HG03457 (cell line): ENCODE data around the gene NPDC1.
"Not testable (repeated sequence)": the region's sequence is repeated elsewhere in the genome, so short reads cannot be mapped to it uniquely, and the experiment has no call there.

Experiments used
- ATAC-seq: cut with Tn5 transposase; IDR thresholded peaks from one replicate; pipeline ENCODE4 v1.9.1; 2021; ENCODE audit warnings: moderate number of reproducible peaks; ENCODE audit not compliant: unreplicated experiment

NPDC1 gene

DNA sequence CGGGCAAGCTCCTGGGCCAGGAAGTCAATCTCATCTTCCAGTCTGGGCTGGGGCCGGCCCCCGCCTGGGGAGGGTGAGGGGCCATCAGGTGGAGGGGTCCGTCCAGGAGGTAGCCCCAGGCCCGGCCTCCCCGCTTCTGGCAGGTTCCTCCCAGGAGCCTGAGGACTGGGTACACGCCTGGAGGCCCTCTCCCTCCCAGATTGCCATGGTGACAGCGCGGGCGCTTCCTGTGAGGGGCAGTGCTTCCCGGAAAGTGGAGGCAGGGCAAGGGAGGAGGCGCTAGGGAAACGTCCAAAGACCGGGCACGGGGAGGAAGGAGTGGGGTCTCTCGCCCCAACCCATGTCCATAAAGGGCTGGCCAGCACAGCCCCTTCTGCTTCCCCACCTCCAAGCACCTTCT is 4.9 kb downstream of the NPDC1 start:
- ATAC-seq, result no peak

DNA sequence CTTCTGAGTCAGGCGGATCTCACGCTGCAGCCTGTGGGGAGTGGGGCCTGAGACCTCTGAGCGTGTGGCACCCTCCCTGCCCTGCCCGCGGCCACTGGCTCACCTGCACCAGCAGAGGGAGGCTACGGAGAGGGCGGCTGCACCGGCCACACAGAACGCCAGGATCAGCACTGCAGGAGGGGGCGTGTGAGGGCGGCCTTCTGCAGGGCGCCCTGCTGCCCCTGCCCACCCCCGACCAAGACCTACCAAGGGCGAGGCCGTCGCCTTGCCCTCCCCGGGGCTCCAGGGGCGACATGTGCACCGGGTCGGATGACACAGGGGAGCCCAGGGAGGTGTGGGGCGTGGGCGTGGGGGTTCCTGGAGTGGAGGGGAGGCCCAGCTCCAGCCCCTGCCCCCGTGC is 5.4 kb downstream of the NPDC1 start:
- ATAC-seq, result no peak

DNA sequence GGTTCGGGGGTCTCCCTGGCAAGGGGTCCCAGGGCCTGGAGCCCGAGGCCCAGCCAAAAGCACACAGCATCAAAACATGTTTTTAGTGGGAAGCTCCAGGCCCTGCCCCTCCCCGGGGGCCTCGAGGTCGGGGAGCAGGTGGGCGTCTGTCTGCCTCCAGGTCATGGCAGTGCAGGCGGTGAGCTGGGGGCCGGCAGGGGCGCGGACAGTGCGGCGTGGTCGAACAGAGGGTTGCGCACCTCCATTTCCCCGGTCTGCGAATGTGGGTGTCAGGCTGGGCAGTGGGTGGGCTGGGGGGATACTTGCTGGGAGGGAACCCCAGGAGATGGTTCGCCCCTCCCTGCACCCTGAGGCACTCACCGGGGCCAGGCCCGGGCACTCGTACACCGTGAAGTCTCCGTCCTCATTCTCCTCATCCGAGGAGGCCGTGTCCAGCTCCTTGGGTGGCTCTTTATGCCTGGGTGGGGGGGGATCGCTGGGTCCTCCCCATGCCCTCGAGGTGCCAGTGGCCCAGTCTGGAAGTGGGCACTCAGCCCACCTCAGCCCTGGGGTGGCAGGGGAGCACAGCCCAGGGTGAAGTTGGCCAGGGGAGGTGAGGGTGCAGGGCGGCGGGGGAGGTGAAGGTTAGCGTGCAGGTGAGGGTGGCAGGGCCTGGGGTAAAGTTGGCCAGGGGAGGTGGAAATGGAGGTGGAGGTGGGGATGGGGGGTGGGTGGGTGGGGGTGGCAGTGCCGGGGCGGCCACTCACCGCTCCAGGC is 6.2 kb downstream of the NPDC1 start:
- no peak for ATAC-seq

DNA sequence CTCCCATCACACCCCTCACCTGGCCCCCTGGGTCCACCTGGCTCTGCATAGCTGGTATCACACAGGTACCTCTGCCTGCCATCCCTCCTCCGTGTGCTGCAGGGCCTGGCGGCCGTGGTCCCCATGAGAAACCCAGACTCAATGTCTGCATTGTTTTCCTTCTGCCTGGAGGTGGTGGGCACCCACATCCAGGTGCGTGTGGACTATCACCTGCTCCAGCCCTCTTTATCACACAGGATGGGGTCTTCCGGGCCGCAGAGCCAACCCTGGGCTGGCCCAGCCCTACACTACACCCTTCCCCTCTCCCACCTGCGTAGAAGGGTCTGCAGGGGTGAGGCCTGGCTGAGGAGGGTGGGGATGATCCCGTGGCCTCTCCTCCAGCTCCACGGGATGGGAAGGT is 7.1 kb downstream of the NPDC1 start:
- no peak for ATAC-seq

DNA sequence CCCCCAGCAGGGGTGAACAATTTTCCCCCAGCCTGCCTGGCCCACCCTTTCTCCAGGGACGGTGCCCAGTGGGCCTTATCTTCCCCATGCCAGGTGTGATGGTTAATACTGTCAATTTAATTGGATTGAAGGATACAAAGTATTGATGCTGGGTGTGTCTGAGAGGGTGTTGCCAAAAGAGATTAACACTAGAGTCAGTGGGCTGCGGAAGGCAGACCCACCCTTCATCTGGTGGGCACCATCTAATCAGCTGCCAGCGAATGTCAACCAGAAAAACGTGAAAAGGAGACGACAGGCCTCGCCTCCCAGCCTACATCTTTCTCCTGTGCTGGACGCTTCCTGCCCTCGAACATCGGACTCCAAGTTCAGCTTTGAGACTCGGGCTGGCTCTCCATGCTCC is 8.5 kb downstream of the NPDC1 start:
- ATAC-seq, result no peak

DNA sequence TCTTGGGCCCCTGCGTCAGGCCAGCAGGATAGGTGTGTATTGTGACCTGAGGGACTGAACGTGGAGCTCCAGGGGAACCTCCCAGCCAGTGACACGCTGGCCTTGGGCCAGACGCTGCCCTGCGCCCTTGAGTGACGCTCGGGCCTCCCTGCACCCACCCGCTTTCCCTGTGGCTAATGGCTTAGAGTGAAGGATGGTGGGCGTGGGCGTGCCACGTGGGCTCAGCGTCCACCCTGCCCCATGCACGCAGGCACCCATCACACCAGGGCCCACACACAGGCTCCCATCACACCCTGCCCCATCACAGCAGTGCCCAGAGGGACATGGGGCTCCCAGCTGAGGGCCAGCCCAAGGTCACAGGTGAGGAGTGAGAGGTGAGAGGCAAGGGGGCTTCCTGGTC is 8.9 kb downstream of the NPDC1 start:
- ATAC-seq, result no peak

DNA sequence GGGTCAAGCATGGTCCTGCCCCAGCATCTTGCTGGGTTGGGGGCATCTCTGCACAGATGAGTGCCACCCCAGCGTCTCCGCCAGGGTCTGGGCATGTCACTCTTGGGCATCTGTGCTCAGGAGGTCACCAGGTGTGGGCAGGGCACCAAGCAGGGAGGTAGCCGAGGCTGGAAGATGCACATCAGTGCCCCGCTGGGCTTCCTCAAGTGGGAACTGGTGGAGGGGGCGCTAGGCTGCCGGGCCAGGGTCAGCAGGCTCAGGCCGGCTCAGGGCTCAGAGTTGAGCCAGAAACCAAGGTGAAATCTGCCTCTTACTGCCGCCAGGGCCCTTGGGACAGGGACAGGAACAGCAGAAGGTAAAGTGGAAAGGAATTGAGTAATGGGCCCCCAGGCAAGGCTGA is 10.0 kb downstream of the NPDC1 start:
- ATAC-seq, result no peak

DNA sequence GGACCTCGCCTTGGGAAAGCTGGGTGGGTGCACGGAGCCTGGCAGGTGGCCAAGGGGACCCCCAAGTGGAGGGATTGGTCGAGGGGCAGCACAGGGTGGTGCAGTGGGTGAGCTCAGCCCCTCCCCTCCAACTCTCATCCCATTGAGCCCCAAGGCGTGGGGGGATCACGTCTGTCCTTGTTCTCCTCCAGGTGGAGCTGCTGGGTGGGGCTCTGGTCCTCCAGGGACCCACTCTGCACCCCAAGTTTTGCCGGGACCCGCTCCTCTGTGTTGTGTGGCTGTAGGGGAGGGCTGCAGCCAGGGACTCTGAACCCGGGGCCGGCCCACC is 10.5 kb downstream of the NPDC1 start:
- no peak for ATAC-seq

DNA sequence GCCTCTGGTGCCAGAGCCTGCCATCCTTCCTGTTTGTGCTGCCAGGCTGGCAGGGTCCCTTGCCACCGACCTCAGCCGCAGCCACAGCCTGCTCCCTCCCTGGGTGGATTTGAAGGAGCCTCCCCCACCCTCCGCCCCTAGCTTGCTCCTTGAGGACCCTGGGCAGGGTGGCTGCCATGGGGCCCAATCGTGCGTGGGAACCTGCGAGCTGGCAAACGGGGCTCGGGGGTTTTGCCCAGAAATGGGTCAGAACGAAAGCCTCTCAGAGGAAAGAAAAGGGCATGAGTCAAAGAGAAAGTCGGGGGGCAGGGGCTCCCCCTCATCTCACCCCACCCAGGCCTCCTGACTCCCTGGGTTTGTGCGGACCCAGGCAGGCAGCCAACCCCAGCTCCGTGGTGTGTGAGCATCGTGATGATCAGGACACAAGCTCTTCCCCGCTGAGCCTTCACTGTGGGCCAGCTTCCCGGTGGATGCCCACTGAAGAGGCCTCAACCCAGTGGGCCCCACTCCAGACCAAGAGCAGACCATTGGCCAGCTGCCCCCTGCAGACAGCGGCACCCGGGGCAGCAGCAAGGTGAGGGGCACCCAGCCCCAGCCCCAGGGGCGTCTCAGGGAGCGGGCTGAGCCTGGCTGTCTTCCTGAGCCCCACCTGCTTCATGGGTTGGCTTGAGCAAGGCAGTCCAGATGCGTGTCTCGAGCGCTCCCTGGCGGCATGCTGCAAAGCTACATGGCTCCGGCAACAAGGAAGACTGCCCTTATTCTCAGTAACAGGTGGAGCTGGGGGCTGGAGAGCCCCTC is 11.1 kb downstream of the NPDC1 start:
- ATAC-seq, result no peak

DNA sequence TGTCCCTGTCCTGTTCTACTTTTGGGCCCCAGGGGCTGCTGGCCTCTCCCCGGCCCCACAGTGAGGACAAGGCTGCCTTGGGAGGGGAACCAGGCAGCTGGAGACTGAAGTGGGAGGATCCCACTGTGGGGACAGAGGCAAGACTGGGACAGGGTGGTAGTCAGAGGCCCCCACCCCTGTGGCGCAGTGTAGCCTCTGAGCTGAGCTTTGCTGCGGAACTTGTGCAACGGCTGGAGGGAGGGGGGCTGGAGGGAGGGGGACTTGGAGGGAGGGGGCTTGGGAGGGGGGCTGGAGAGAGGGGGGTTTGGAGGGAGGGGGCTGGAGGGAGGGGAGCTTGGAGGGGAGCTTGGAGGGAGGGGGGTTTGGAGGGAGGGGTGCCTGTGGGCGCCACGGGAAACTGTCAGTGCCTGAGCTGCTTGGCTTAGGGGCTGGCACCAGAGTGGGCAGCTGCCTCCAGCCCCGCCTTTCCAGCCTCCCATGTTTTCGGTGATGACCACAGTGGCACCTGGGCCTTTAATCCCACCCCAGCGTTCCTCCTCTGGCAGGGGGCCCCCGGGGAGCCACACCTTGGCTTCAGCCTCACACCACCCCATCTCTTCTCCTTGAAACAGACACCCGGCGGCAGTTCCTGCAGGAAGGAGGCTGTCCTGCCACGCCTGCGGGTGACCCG is 11.8 kb downstream of the NPDC1 start:
- no peak for ATAC-seq

DNA sequence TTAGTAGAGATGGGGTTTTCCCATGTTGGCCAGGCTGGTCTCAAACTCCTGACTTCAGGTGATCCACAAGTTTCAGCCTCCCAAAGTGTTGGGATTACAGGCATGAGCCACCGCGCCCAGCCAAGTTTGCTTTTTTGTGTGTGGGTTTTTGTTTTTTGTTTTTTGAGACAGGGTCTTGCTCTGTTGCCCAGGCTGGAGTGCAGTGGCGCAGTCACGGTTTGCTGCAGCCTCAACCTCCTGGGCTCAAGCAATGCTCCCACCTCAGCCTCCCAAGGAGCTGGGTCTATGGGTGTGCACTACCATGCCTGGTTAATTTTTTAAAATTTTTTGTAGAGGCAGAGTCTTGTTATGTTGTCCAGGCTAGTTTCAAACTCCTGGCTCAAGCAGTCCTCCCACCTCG is 12.5 kb downstream of the NPDC1 start:
- ATAC-seq, result not testable (repeated sequence)

DNA sequence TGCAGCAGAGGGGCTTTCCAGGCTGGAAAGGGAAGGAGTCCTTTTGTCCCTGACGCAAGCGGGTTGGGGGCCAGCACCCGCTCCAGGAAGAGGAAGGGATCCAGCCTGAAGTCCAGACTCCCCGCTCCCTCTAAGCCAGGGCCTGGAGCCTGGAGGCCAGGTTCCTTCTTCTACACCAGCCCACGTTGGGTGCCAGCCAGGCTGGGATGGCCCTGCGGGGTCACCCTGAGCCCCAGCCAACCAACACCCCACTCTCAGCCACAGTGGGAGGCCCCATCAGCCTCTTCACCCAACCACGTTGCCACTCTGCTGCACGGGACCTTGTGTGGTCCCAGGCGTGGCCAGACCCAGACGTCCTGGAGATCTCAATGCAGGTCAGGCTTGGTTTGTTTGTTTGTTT is 13.1 kb downstream of the NPDC1 start:
- ATAC-seq, result no peak

DNA sequence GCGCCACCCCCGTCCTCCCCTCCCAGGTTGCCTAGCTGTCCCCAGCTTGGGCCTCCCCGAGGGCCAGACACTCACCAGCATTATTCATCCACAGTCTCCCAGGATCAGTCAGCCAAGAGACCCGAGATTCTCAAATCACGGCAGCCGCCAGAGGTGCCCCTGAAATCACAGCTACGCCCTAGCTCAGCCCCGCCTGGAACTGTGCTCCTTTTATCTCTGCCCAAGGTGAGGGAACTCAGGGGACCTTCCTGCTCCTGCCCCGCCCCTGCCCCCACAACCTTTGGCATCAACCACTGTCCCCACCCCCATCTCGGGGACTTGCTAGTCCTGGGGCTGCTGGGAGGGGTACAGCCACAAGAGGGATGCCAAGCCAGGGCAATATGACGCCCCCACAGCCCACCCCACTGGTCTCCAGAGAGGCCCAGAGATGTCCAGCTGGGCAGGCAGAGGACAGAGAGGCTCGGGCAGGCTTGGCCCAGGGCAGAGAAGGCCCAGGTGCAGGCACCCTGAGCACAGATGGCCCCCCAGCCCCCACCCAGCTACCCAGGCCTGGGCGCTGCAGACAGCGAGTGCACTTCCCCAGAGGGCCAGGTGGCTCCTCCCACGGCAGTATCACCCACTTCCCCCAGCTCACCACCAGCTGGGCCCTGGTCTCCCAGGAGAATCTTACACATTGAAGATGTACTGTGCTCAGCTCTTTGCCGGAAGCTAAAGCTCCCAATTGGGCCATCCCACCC is 13.9 kb downstream of the NPDC1 start, which contains the start of gene FUT7:
FUT7 (minus strand) TSS at position 185 of the 737 bp plus-strand sequence; CDS start at position 88, 97 bp downstream.
- ATAC-seq, result no peak

DNA sequence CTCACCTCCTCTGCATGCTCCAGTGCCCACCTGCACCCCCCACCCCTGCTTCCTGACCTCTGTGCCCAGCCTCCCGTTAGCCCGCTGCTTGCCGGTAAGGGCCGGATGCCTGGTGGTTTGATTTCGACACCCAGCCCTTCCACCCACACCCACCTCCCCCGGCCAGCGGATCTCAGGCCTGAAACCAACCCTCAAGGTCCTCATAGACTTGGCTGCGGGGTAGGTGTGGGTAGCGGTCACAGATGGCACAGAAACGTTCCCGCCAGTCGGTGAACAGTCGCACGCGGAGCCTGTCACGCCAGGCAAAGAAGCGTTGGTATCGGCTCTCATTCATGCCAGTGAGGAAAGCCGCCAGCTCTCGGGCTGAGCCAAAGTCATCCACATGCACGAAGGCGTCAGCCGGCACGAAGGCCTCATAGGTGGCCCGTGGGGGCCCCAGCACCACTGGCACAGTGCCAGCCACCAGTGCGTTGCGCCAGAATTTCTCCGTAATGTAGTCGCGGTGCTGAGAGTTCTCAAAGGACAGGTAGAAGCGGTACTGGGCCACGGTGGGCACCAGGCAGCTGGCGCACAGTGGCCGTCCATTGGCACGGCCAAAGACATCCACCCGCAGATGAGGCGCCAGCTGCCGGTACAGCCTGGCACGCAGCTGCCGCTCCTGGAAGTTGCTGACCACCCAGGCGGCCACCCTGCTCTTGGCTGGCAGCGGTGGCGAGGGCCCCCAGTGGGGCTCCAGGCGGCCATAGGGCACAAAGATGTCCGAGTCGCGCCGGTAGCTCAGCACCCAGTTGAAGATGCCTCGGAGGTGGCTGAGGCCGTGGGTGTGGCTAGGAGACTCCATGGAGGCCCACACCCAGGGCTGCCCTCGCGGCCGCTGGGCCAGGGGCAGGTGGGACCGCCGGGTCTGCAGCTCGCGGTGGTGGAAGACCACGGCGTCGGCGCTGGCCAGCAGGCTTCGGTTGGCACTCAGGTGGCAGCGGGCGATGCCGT is 15.1 kb downstream of the NPDC1 start:
- no peak for ATAC-seq

DNA sequence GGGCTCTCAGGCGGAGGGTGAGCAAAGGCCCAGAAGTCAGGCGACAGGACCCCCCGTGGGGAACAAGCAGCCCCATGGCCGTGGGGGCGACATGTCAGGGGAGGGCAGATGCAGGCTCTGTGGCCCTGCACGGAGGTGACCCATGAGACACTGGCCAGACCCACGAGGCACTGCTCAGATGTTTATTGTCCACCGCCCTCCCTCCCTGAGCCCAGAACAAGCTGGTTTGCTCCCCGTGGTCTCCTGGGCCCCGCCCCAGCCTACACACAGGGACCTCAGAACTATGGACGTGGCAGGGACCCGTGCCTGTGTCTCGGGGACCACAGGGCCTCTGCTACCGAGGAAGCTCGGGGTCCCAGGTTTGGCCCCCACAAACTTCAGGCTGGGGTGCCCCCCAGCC is 16.0 kb downstream of the NPDC1 start:
- ATAC-seq, result no peak

DNA sequence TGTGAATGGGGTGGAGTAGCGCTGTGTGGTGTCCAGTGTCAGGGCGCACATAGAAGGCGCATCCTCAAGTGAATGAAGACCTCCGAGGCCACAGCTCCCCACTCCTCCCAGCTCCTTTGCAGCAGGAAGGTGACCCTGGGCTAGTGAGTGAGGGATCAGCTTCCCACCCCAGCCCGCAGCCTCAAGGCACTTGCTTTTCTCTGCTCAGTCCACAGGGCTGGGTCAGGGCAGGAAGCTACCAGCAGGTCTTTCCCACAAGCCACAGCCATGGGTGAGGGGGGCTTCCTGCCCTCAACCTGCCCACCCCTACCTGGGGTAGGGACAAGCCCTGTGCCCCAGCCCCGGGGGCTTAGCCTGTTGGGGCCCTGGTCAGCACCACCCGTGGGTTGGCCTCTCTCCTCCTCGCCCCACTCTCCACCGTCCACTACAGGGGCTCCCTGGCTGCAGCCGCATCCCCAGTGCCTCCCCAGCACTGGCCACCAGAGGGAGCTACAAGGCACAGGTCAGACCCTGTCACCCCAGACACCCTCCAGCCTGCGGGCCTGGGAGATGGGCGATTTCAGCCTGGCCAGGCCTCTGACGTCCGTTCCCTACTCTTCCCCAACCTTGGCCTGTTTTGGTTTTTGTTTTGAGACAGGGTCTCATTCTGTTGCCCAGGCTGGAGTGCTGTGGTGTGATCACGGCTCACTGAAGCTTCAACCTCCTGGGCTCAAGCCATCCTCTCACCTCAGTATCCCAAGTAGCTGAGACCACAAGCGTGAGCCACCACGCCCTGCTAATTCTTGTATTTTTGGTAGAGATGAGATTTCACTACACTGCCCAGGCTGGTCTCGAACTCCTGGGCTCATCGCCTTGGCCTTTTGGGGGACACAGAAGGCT is 16.7 kb downstream of the NPDC1 start:
- no peak for ATAC-seq

DNA sequence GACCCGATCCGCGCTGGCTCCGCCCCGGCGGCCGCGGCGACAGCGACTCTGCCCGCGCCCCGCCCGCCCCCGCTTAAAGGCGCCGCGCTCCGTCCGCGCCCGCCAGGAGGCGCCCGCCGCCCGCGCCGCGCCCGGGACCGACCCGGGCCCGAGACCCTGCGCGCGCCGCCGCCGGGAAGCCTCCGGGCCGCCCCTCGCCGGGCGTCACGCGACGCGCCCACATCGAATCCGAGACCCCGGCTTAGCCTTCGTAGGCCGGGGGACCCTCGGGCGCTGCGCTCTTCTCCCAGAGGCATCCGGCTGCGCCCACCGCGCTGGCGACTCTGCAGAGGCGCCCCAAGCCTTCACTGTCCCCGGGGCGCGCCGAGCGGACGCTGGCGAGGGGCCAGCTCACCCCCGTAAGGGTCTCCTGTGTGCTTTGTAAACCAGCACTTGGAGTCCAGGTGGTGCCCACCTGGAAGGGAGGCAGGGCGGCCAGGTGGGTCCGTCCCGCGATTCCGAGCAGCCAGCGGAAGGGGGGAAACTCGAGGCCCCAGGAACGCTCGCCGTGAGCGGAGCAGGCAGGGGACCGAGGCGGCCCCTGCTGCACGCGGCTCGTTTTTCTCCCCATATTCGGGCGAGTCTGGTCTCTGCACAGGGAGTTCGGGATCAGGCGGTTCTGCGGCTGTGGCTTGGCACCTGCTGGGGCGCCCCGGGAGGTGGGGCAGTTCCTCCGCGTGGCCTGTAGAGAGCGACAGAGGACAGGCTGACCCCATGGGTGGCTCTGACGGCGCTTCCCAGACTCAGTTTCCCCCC is 17.5 kb downstream of the NPDC1 start:
- no peak for ATAC-seq
